ENCODE data around the gene CTIF. TPM values are rescaled to one million over a fixed set of nuclear protein-coding genes. Genes with fewer than 3 reads are reported as not detected.

CTIF gene
- total RNA-seq, 2 experiments from 2014 or later = 5.7 to 5.9 TPM

GRCh38 chr18:48813321-48813720 lies 274.5 kb downstream of the CTIF start:
- H3K4me1 Mint-ChIP-seq = peaks cover 57% of the 10 kb centered on the region
- ATAC-seq (no peak), DNase-seq (peak; percentile 38)
- peak overlapping the region; percentile 94 for H3K27ac Mint-ChIP-seq
- CTCF ChIA-PET = interaction anchor here (0.7 to 2.5 kb wide), 4 partner anchors 19 to 1405 kb away, joined by 3 to 8 read pairs (median 3); no protein-coding TSS in a partner anchor
- H3K36me3 Mint-ChIP-seq = peaks cover 2% of the 10 kb centered on the region
- no peaks in the 10 kb centered on the region for H3K9me3 Mint-ChIP-seq (ENCODE audit: low read depth)
- no peaks in the 10 kb centered on the region for H3K27me3 Mint-ChIP-seq
- no peak overlapping the region for H3K4me3 Mint-ChIP-seq

- Mint-ChIP-seq H3K27me3 (no peaks in the 10 kb centered on the region), H3K4me1 (peaks cover 55% of the 10 kb centered on the region), H3K4me3 (peak overlapping the region; percentile 7), H3K27ac (peak overlapping the region; percentile 94), H3K9me3 (ENCODE audit: low read depth) (no peaks in the 10 kb centered on the region), H3K36me3 (peaks cover 4% of the 10 kb centered on the region)
- CTCF ChIA-PET = interaction anchor here (0.6 to 2.5 kb wide), 7 partner anchors 18 to 142 kb away, joined by 3 to 8 read pairs (median 3); no protein-coding TSS in a partner anchor
- ATAC-seq = peak; percentile 70
- peak; percentile 65 for DNase-seq
Measured at GRCh38 chr18:48813833-48814489, 275.1 kb downstream of the CTIF start.

DNA sequence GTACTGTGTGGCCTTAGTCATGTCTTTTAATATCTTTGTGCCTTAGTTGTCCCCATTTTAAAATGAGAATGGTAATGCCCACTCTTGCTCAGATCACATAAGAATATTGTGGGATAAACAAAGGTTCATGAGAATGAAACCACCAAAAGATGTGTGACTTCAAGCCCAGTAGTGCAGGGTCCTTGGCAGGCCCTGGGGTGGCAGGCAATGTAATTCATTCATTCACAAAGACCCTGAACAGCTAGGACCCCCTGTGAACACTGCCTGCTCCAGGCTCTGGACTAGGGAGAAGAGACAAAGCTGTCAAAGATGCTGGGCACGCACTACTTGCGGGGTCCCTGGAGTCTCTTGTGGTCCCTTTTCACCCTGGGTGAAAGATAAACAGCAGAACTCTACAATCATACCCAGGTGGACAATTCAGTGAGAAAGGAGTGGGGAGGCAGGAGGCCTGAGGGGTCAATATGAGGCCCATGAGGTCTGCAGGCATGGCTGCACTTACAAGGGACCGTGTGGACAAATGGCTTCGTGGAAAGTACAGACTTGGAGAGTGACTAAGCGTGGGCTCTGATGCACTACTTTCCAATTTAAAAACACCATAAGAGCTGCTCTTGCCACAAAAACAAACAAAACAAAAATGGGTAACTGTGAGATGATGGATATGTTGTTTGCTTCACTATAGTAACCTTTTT lies 275.8 kb downstream of the CTIF start:
- Mint-ChIP-seq H3K4me1 (peaks cover 55% of the 10 kb centered on the region), H3K36me3 (peaks cover 4% of the 10 kb centered on the region), H3K27ac (peak overlapping the region; percentile 94), H3K9me3 (ENCODE audit: low read depth) (no peaks in the 10 kb centered on the region), H3K4me3 (peak overlapping the region; percentile 7), H3K27me3 (no peaks in the 10 kb centered on the region)
- ATAC-seq = peak; percentile 64
- DNase-seq = peak; percentile 45
- CTCF ChIA-PET = interaction anchor here (0.7 to 2.5 kb wide), 5 partner anchors 20 to 141 kb away, joined by 3 to 8 read pairs (median 3); no protein-coding TSS in a partner anchor

DNA sequence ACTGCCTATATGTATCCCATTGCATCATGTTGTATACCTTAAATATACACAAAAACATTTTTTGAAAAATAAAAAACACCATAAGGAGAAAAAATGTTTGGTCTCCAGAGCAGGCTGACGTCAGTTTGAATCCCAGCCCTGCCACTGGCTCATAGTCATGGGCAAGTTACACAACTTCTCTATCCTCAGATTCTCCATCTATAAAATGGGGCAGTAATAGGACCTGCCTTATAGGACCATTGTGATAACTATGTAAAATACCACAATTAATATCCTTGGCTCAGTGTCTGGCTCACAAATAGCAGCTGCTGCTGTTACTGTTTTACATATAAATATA lies 276.3 kb downstream of the CTIF start:
- ATAC-seq (no peak), DNase-seq (peak; percentile 28)
- H3K27me3 Mint-ChIP-seq = no peaks in the 10 kb centered on the region
- no peak overlapping the region for H3K4me3 Mint-ChIP-seq
- H3K36me3 Mint-ChIP-seq = peaks cover 4% of the 10 kb centered on the region
- H3K27ac Mint-ChIP-seq = peak overlapping the region; percentile 94
- peaks cover 55% of the 10 kb centered on the region for H3K4me1 Mint-ChIP-seq
- H3K9me3 Mint-ChIP-seq (ENCODE audit: low read depth) = no peaks in the 10 kb centered on the region
- CTCF ChIA-PET = interaction anchor here (0.6 to 2.5 kb wide), 5 partner anchors 19 to 140 kb away, joined by 3 to 8 read pairs (median 3); no protein-coding TSS in a partner anchor

DNA sequence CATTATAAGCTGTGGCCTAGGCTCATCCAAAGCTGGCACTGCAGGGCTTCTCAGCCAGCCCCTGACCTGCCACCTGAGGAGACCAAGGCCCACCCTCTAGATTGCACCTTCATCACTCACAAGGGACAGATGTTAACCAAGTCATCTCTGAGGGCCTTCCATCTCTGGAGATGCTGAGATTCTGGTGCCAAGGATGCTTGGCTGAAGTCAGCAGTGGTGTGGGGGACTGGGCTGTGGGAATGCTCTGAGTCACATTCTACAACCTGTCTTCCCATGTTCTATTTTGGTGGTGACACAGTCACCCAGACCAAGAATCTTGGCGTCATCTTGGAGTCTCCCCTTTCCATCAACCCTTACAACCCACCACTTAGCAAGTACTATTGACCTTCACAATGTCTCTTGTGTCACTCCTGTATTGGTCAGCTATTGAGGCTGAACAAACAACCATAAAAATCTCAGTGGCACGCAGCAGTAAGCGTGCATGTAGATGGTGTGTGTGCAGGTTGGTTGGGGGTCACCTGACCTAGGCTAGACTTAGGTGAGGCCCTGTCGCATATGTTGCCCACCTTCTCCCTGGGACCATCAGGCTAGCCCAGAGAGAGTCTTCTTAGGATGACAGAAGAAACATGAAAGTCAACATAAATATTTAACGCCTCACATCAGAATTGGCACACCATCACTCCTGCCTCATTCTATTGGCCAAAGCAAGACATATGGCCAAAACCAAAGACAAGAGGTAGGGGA lies 276.9 kb downstream of the CTIF start:
- peaks cover 60% of the 10 kb centered on the region for H3K4me1 Mint-ChIP-seq
- CTCF ChIA-PET = interaction anchor here (0.6 to 2.5 kb wide), 3 partner anchors 30 to 122 kb away, joined by 3 to 8 read pairs (median 3); no protein-coding TSS in a partner anchor
- DNase-seq (peak; percentile 39), ATAC-seq (no peak)
- peak overlapping the region; percentile 7 for H3K27ac Mint-ChIP-seq
- H3K4me3 Mint-ChIP-seq = no peak overlapping the region
- H3K27me3 Mint-ChIP-seq = no peaks in the 10 kb centered on the region
- no peaks in the 10 kb centered on the region for H3K9me3 Mint-ChIP-seq (ENCODE audit: low read depth)
- peaks cover 4% of the 10 kb centered on the region for H3K36me3 Mint-ChIP-seq

DNA sequence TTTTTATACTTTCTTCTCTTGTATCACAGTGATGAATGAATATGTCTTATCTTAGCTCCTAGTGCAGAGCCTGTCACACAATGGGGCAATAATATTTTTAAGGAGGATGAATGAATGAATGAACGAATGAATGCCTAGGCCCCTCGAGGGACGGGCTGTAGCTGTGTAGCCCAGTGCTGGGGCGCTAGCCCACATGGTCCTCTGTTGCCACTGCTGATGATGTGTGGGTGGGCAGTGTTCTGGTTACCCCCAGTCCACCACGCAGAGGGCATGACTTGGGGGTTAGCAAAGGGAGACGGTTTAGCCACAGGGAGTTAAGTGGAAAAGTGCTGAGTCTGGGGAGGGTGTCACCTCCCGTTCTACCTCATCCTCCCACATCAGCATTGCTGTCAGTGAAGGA lies 277.7 kb downstream of the CTIF start:
- CTCF ChIA-PET = no interaction called here
- Mint-ChIP-seq H3K4me3 (no peak overlapping the region), H3K27me3 (no peaks in the 10 kb centered on the region), H3K27ac (peak overlapping the region; percentile 29), H3K9me3 (ENCODE audit: low read depth) (no peaks in the 10 kb centered on the region), H3K36me3 (peaks cover 4% of the 10 kb centered on the region), H3K4me1 (peaks cover 62% of the 10 kb centered on the region)
- DNase-seq (peak; percentile 36), ATAC-seq (no peak)

DNA sequence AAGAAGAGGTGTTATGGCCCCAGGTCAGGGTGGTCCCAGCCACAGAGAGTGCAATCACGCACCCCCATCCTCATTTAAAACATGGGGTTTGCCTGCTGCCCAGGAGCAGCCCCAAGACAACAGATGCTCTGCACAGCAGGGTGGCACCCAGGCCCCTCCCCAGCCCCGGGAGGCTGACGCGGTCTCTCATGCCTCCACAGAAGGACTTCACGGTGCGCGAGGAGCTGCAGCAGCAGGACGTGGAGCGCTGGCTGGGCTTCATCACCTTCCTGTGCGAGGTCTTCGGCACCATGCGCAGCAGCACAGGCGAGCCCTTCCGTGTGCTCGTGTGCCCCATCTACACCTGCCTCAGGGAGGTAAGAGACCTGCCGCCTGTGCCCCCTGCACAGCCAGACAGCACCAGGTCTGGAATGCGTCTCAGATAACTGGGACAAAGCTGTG lies 278.2 kb downstream of the CTIF start:
- ATAC-seq (no peak), DNase-seq (peak; percentile 37)
- CTCF ChIA-PET = no interaction called here
- H3K27ac Mint-ChIP-seq = no peak overlapping the region
- H3K4me3 Mint-ChIP-seq = no peak overlapping the region
- no peaks in the 10 kb centered on the region for H3K27me3 Mint-ChIP-seq
- H3K9me3 Mint-ChIP-seq (ENCODE audit: low read depth) = no peaks in the 10 kb centered on the region
- H3K36me3 Mint-ChIP-seq = peaks cover 4% of the 10 kb centered on the region
- H3K4me1 Mint-ChIP-seq = peaks cover 63% of the 10 kb centered on the region

- Mint-ChIP-seq H3K27ac (no peak overlapping the region), H3K4me3 (no peak overlapping the region), H3K4me1 (peaks cover 49% of the 10 kb centered on the region), H3K36me3 (peaks cover 4% of the 10 kb centered on the region), H3K27me3 (no peaks in the 10 kb centered on the region), H3K9me3 (ENCODE audit: low read depth) (no peaks in the 10 kb centered on the region)
- peak; percentile 32 for DNase-seq
- ATAC-seq = no peak
- CTCF ChIA-PET = no interaction called here
Measured at GRCh38 chr18:48818329-48819254, 279.8 kb downstream of the CTIF start.

DNA sequence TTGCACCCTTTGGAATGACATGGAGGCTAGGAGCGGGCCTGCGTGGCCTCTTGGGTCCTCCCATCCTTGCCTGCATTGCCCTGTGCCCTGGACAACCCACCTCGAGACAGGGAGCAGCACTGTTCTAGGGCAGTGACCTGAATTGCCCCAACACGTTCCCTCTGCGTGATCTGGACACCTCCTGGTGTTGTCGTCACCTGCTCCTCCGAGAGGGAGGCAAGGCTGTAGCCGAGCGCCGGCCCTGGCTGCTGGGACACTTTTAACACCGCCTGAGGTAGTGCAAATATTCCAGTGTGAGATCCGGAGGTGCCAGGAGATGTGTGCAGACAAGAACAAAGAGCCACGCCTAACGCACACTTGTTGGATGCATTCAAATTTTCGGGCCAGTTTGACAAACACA lies 280.4 kb downstream of the CTIF start:
- Mint-ChIP-seq H3K9me3 (ENCODE audit: low read depth) (no peaks in the 10 kb centered on the region), H3K4me3 (no peak overlapping the region), H3K4me1 (peaks cover 42% of the 10 kb centered on the region), H3K27me3 (no peaks in the 10 kb centered on the region), H3K27ac (no peak overlapping the region), H3K36me3 (peaks cover 5% of the 10 kb centered on the region)
- ATAC-seq = no peak
- peak; percentile 38 for DNase-seq
- CTCF ChIA-PET = no interaction called here

- Mint-ChIP-seq H3K4me3 (no peak overlapping the region), H3K36me3 (peaks cover 6% of the 10 kb centered on the region), H3K4me1 (peaks cover 35% of the 10 kb centered on the region), H3K27ac (no peak overlapping the region), H3K9me3 (ENCODE audit: low read depth) (no peaks in the 10 kb centered on the region), H3K27me3 (no peaks in the 10 kb centered on the region)
- ATAC-seq = no peak
- CTCF ChIA-PET = no interaction called here
- peak; percentile 23 for DNase-seq
Measured at GRCh38 chr18:48819781-48820482, 281.1 kb downstream of the CTIF start.

DNA sequence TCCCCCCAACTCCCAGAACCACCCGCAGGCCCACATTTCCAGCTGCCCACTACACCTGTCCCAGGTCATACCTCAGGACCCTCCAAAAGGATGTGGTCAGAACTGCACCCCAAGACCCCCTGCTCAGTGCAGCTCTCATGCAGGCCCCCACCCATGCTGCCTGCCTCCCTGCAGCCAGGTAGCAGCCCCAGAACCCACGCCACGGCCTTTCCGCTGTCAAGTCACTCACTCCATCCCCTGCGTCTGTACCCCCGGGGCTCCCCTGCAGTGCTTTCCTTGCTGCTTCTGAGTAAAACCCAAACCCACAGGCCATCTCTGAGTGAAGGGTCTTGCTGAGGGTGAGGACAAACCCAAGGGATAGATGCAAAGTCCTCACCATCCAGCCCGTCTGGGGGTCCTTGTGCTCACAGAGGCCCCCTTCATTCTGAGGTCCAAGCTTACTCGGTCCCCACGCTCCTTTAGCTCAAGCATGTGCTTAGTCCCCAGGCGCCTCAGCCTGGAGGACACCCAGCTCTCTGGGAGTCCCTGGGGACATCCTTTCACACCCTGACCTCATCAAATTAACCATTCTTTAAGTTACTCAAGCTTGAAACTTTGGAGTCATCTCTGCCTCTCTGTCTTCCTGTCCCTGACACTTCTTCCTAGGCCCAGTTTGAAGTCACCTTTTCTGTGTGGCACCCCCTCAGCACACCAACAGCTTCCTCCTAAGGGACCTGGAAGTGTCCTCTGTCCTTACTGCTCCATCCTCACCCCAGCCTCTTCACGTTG lies 281.8 kb downstream of the CTIF start:
- Mint-ChIP-seq H3K27me3 (no peaks in the 10 kb centered on the region), H3K4me3 (no peak overlapping the region), H3K9me3 (ENCODE audit: low read depth) (no peaks in the 10 kb centered on the region), H3K27ac (no peak overlapping the region), H3K4me1 (peaks cover 28% of the 10 kb centered on the region), H3K36me3 (peaks cover 6% of the 10 kb centered on the region)
- DNase-seq (peak; percentile 50), ATAC-seq (peak; percentile 80)
- CTCF ChIA-PET = interaction anchor here (0.7 kb wide), 1 partner anchor 15 kb away, joined by 3 read pairs; no protein-coding TSS in a partner anchor

DNA sequence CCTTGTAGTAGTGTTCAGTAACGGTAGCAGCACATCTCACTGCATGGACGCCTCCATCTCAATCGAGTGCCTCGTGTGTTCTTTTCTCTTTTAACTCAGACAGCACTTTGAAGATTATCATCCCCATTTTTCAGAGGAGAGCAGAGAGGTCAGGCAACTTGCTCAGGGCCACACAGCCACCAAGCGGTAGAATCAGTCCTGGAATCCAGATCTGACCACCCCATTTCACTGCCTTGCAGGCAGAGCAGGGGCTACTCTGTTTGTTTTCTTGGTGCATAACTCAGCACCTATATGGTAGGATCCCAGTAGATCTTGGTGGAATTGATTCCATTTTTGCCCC lies 282.4 kb downstream of the CTIF start:
- Mint-ChIP-seq H3K9me3 (ENCODE audit: low read depth) (no peaks in the 10 kb centered on the region), H3K4me3 (no peak overlapping the region), H3K27me3 (no peaks in the 10 kb centered on the region), H3K27ac (no peak overlapping the region), H3K4me1 (peaks cover 22% of the 10 kb centered on the region), H3K36me3 (peaks cover 7% of the 10 kb centered on the region)
- CTCF ChIA-PET = interaction anchor here (0.7 kb wide), 1 partner anchor 15 kb away, joined by 3 read pairs; no protein-coding TSS in a partner anchor
- DNase-seq = no peak
- ATAC-seq = peak; percentile 11
